SHP77 (cell line): Measurements from ENCODE around the gene BRDT.

ENCODE experiments used
- DNase-seq, 2 experiments: peaks; one replicate each; lab custom pipeline; 2025; lab: John Stamatoyannopoulos, UW

The BRDT gene

DNA sequence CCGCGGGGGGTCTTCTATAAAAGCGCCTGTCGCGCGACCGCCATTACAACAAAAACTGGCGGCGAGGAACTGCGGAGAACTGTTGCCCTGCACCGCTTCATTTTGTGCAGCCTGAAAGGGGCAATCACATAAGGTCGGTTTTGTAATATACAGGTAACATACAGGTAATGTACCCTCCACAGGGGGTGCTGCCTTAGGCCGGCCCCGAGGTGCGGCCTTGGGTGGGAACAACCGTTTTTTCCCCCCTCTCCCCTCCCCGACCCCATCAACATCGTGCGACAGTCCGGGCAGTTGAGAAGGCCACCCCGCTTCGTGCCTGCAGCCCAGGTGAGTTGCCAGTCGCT, at the start of gene BRDT:
BRDT (plus strand) TSS at position 46 of the 344 bp plus-strand sequence. CDS start 13,354 bp downstream, outside the sequence.
- DNase-seq = no peak

DNA sequence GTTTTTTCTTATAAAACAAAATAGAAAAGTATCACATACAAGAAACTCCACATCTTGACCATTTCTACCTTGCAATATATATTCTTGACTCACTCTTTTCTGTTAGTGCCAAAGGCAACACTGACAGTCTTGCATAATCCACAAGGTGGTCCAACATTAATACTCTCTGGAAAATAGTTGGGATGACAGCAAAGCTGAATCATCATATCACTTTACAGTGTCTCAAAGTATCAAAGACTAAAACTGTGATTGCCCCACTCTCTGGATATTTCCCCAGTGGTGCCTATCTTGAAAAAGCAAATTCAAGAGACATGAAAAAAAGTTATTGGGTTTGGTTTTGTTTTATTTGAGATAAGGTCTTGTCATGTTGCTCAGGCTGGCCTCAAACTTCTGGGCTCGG, 48.6 kb upstream of the BRDT start:
- DNase-seq = no peak

DNA sequence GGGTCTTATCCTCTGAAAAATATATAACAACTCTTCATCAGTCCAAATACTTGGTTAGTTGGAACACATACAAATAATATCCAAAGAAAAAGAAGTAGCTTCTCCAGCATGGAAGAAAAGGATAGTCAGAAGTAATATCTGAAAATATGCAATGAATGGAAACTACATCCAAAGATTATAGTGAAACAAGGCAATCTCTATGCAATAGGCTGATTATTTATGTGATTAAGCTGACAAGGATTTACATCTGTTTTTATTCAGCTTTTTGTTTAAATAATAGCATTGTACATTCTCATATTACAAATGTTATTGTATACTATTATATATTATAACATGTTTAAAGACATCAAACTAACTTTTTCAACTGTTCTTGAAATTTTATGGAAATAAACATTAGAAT, 48.0 kb upstream of the BRDT start:
- no peak for DNase-seq

- no peak for DNase-seq
Measured at GRCh38 chr1:91912266-91912665, 36.9 kb upstream of the BRDT start.

DNA sequence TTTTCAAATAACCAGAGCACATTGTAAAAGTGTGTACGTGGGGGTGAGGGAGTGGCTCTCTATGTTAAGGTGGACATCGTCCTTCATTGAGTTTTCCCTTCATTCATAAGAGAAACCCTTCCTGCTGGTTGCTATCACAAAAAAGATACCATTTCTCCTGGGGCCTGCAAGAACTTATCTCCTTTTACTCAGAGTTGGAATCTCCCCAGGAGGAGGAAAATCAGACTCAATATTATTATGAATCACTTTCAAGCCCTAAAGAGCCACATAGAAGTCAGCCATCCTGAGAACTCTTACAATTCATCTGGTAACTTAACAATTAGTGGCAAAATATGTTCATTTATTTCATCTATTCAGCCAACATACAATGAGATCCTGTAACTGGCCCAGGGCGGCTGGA, 36.2 kb upstream of the BRDT start:
- no peak for DNase-seq

- DNase-seq = no peak
Measured at GRCh38 chr1:91916046-91916445, 33.2 kb upstream of the BRDT start.

DNA sequence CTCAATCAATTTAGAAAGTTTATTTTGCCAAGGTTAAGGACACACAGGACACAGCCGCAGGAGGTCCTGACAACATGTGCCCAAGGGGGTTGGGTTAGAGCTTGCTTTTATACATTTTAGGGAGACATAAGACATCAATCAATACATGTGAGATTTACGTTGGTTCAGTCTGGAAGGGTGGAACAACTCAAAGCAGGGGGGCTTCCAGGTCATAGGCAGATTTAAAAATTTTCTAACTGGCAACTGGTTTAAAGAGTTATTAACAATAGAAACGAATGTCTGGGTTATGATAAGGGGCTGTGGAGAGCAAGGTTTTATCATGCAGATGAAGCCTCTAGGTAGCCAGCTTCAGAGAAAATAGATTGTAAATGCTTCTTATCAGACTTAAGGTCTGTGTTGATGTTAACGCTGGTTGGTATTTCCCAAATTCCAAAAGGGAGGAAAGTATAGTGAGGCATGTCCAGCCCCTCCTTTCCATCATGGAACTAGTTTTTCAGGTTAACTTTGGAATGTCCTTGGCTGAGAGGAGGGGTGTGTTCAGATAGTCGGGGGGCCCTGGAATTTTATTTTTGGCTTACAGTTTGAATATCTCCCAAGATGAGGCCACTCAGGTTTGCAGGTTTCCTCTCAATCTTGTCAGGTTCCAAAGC, 32.3 kb upstream of the BRDT start:
- DNase-seq = no peak

- DNase-seq = no peak
Measured at GRCh38 chr1:91919962-91920361, 29.2 kb upstream of the BRDT start.

DNA sequence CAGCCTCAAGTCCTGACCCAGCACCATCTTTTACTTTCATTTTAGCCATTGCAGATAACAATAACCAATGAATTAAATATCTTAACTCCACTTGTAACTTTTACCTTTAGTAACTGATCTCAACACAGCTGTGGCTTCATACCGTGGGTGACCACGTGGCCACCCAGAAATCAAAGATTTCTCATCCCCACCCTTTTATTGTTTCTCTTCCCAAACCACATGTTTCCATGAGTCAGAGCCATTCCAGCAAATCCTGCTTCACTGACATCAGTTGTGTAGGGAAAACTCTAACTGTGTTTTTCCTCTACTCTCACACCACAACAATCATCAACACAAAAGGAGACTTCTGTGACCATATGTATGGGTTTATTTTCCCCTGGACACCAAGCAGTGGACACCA, 25.1 kb upstream of the BRDT start:
- no peak for DNase-seq

- DNase-seq = no peak
Measured at GRCh38 chr1:91925644-91926435, 23.4 kb upstream of the BRDT start.

GRCh38 chr1:91928026-91928425, 21.2 kb upstream of the BRDT start:
- DNase-seq = no peak

GRCh38 chr1:91929250-91929649, 20.0 kb upstream of the BRDT start:
- DNase-seq = no peak

DNA sequence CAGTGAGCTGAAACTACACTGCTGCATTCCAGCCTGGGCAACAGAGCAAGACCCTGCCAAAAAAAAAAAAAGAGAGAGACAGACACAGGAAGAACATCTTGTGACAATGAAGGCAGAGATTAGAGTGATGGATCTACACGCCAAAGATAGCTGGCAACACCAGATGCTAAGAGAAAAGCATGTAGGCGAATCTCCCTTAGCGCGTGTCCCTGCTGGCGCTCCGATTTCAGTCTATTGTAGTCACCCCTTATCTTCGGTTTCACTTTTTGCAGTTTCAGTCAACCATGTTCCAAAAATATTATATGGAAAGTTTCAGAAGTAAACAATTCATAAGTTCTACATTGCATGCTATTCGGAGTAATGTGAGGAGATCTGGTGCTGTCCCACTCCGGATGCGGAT, 11.6 kb upstream of the BRDT start:
- DNase-seq = no peak

DNA sequence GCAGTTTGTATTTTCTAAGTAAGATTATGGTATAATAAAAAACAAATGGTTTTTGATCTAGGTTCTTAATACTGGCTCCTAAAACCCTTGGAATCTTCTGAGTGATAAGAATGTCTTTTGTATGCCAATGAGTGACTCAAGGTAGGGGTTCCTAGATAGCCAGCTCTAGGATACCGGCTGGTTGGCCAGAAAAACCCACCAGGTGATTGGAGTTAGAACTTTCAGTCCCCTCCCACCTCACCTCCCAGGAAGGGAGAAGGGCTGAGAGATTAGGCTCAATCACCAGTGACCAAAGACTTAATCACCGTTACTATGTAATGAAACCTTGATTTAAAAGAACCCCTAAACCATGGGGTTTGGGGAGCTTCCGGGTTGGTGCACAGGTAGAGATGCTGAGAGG, 8.7 kb upstream of the BRDT start:
- no peak for DNase-seq

DNA sequence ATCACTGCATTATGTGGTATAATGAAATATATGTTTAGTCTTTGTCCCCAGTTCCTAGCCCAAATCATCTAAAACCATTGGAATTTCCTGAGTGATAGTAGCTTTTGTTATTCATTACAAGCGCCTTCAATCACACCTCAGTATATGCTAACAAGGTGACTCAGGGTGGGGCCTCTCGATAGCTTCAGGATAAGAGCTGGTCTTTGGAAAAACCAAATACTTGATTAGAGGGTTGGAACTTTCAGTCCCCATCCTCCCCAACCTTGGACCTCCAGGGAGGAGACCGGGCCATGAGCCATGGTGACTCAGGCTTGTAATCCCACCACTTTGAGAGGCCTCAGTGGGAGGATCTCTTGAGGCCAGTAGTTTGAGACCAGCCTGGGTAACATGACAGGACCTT, 5.1 kb upstream of the BRDT start:
- no peak for DNase-seq

- DNase-seq = no peak
Measured at GRCh38 chr1:91948097-91948496, 1.1 kb upstream of the BRDT start.

- DNase-seq = no peak
Measured at GRCh38 chr1:91948501-91949355, 473 bp upstream of the BRDT start.

DNA sequence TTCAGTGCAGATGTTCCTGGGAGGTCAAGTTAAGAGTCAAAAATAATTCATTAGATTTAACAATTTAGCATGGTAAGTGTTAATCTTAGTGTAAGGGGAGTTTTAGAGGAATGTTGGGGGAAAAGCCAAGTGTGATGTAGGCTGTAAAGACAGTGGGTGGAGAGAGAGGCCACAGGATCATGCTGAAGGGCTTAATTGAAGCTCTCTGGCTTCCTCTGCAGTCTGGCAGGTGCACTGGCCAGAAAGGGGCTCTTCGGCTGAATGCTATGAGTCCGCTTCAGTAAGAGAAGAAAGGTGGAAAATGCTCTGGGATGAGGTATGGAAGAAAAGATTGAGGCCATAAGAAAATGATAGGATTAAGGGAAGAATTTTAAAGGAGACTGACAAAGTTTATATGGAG, 3.0 kb downstream of the BRDT start:
- DNase-seq = no peak

GRCh38 chr1:91958926-91959325, 9.7 kb downstream of the BRDT start:
- DNase-seq = no peak

DNA sequence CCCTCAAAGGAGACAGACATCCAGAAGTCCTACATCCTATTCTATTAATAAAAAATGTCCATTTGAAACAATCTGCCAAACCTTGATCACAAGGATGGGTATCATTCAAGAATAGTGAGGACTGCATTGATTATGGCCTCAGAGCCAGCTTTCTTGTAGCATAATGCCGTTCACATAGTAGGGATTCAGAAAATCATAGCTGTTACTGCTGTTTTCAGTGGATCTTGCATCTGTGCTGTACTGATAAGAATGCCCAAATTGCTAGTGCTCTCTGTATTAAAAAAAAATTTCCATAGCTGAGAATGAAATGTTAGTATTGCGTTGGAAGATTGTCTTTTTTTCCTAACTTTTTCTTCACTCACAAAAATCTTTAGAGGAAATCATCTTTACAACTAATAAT, 19.1 kb downstream of the BRDT start:
- DNase-seq = no peak

DNA sequence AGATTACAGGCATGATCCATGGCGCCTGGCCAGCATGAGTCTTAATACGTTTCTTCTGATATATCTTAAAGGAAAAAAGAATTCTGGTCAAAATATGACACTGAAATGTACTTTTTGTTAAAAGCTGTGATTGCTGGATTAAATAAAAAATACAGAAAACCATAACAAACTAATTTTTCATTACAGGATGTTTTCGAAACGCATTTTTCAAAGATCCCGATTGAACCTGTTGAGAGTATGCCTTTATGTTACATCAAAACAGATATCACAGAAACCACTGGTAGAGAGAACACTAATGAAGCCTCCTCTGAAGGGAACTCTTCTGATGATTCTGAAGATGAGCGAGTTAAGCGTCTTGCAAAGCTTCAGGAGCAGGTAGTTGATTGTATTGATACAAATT, 30.2 kb downstream of the BRDT start:
- no peak for DNase-seq

DNA sequence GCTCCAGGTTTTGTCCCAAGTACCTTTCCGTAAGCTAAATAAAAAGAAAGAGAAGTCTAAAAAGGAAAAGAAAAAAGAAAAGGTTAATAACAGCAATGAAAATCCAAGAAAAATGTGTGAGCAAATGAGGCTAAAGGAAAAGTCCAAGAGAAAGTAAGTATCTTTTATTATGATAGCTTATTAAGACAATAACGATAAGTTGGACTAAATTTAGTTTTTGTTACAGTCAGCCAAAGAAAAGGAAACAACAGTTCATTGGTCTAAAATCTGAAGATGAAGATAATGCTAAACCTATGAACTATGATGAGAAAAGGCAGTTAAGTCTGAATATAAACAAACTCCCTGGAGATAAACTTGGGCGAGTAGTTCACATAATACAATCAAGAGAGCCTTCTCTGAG, 31.5 kb downstream of the BRDT start:
- no peak for DNase-seq

- DNase-seq = no peak
Measured at GRCh38 chr1:91981996-91982609, 32.9 kb downstream of the BRDT start.
